Uterus (tissue), 2 donors: ENCODE data around the gene MRPS34.

Experiments used
- POLR2A ChIP-seq, 2 donors: fragments of 450-650 bp; IDR thresholded peaks; one replicate each; pipeline ENCODE4 v1.6.1; 2016; ENCODE audit warnings: antibody characterized with exemption in 2 of 2, mild to moderate bottlenecking in 1 of 2, moderate library complexity in 1 of 2
- TF ChIP-seq, protein P1 (sequence below), 4 experiments: fragments of 200-600 bp in 2 of 4; fragments of 450-650 bp in 2 of 4; sonication (generic) in 2 of 4; IDR thresholded peaks; one replicate each; pipeline ENCODE4 v1.5.1; 2016 to 2019; ENCODE audit warnings: antibody characterized with exemption in 4 of 4, mild to moderate bottlenecking in 2 of 4, moderate library complexity in 1 of 4

DNA sequence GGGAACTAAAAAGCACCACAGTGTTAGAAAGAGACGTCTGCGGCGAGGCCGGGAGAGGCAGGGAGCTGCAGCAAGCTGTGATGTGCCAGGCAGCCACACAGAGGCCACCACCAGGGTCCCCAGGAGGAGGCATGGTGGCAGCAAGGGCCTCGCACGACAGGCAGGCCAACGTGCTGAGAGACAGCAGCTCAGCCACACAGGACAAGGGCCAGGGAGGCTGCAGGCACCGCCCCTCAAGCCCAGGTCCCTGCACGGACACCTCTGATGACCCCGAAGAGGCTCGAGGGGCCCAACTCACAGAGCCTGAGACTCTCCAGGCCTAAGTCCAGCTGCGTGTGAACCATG, 48.0 kb upstream of the MRPS34 start:
- TF ChIP-seq, protein P1, sequence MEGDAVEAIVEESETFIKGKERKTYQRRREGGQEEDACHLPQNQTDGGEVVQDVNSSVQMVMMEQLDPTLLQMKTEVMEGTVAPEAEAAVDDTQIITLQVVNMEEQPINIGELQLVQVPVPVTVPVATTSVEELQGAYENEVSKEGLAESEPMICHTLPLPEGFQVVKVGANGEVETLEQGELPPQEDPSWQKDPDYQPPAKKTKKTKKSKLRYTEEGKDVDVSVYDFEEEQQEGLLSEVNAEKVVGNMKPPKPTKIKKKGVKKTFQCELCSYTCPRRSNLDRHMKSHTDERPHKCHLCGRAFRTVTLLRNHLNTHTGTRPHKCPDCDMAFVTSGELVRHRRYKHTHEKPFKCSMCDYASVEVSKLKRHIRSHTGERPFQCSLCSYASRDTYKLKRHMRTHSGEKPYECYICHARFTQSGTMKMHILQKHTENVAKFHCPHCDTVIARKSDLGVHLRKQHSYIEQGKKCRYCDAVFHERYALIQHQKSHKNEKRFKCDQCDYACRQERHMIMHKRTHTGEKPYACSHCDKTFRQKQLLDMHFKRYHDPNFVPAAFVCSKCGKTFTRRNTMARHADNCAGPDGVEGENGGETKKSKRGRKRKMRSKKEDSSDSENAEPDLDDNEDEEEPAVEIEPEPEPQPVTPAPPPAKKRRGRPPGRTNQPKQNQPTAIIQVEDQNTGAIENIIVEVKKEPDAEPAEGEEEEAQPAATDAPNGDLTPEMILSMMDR (IDR thresholded peaks at IDR 0.05): no peak
- TF ChIP-seq POLR2A (IDR thresholded peaks at IDR 0.05): no peak
